HG03521 (cell line): ENCODE results near the gene GATM.
"Not testable (repeated sequence)": the region's sequence is repeated elsewhere in the genome, so short reads cannot be mapped to it uniquely, and the experiment has no call there.

Source experiments
- ATAC-seq: cut with Tn5 transposase; IDR thresholded peaks from one replicate; pipeline ENCODE4 v1.9.1; 2021; ENCODE audit warnings: mild to moderate bottlenecking, moderate library complexity; ENCODE audit not compliant: unreplicated experiment

GATM gene

GRCh38 chr15:45314117-45314516 is 64.2 kb downstream of the GATM start:
- not testable (repeated sequence) for ATAC-seq
